CD4-positive, alpha-beta T cell treated with Interleukin-17A for 1 hour (primary cell): ENCODE measurements around the gene SVOP.
"Not testable (repeated sequence)": the region's sequence is repeated elsewhere in the genome, so short reads cannot be mapped to it uniquely, and the experiment has no call there.

ENCODE experiments used
- DNase-seq: peaks from one replicate; pipeline ENCODE4 v3.0.0-alpha.2; 2020

SVOP gene

DNA sequence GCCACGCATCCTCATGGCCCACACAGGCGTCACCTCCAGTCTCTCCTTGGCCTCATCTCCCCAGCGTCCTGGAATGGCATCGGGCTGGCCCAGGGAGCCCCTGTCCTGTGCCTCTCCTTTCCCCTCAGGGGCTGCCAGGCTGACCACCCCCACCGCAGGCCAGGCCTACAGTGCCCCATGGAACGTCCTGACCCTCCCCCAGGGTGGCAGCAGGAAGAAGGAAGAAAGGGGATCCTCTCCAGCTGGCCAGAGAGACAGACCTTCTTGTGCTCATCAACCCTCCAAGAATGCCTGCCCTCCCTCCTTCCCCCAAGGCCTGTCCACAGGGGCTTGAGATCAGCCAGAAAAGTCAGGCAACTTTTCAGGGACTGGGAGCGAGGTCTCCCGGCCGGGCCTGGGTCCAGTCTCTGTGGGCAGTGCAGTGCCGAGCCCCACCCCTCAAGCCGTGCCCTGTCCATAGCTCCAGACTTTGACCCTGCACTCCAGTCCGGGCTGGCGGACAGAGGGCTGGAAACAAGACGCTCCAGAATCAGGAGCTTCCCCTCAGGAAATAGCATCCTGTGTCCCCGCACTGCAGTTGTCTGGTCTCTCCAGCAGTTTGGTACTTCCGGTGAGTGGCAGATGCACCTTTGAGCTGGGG, 141.1 kb downstream of the SVOP start, which contains the start of gene DAO:
TSS of gene DAO (plus strand) at position 478 of the 640 bp plus-strand sequence. CDS start 4,915 bp downstream, outside the sequence.
- DNase-seq, result no peak

DNA sequence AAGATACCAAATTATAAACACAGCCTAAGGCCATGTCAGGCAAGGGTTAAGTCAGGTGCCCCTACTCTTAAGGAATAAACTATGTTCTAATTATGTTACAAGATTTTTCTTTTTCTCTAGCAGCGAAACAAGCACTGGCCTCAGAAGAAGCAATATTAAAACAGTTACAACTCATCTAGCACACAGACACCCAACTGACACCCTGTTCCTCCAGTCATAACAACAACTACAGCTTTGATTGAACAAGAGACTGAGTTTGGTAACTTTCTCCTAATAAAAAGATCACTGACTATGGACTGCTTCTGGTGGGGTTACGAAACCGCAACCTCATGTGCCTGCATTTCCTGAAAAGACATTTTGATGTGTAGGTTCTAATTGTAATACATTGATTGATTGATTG, 144.3 kb downstream of the SVOP start:
- no peak for DNase-seq

DNA sequence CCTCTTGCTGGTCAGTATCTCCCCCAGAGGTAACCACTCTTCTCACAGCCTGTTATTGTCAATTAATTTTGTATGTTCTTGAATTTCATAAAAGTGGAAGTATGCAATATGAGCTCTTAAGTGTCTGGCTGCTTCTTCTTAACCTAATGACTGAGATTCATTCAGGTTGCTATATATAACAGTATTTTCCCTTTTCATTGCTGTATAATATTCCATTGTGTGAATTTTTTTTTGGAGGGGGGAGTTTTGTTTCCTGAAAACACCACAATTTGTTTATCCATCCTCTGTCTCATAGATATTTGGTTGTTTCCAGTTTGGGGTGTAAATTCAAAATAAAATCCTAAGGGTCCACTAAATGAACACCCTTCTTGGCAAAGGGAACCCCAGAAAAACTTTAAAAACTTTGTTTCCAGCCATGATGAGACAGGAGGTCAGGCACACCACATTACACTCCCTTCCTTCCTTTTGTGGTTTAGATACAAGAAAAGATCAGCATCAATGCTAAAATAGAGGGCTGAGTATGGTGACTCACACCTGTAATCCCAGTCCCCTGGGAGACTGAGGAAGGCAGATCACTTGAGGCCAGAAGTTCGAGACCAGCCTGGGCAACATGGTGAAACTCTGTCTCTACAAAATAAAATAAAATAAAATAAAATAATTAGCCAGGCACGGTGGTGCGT, 145.0 kb downstream of the SVOP start:
- DNase-seq, result no peak

DNA sequence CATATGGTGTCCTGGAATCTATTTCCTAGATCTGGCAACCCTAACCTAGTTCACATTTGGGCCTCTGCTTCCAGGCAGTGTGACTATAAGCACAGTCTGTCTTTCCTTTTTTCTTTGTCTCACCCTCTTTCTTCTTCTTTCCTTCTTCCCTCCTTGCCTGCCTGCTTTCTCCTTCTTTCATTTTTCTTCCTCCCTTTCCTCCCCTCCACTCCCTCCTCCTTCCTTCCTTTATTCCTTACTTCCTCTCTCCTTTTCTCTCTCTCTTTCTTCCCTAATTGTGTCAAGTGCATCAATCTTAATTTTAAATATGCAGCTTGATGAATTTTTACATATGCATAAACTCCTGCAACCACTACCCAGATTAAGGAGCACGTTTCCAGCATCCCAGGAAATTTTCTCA, 145.6 kb downstream of the SVOP start:
- no peak for DNase-seq

DNA sequence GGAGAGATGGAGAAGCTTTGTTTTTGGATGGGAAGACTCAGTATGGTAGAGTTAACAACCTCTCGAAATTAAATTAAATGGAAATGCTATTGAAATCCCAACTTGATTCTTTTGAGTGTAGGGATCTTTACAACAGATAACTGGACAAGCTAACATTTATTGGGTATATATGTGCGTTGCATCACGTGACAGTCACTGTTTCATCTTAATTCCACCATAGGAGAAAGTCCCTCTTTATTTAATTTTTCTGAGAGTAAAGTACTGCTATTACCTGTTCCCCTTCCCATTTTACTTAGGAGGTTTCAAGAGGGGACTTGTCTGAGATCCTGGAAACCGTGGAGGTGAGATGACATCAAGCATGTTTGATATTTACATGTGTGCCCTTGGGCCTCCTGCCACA, 152.1 kb downstream of the SVOP start:
- no peak for DNase-seq

DNA sequence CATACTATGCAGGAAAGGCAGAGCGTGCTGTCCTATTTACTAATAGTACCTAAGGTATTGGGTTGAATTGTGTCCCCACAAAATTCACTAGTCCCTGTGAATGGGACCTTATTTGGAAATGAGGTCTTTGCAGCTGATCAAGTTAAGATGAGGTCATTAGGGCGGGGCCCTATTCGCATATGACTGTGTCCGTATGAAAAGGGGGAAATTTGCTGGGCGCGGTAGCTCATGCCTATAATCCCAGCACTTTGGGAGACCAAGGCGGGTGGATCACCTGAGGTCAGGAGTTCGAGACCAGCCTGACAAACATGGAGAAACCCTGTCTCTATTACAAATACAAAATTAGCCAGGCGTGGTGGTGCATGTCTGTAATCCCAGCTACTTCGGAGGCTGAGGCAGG, 154.8 kb downstream of the SVOP start:
- not testable (repeated sequence) for DNase-seq

DNA sequence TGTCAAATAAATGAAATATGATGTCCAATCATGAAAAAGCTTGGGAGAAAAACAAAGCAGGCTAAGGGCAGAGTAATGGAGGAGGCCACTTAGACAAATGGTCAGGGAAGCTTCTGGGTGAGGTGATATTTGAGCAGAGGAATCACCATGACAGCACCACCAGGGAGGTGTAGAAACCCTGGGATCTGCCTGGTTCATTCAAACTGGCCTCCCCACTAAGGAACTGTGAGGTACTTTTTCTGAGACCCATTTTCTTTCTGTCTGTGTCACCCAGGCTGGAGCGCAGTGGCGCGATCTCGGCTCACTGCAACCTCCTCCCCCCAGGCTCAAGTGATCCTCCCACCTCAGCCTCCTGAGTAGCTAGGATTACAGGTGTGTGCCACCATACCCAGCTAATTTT, 155.7 kb downstream of the SVOP start:
- no peak for DNase-seq

DNA sequence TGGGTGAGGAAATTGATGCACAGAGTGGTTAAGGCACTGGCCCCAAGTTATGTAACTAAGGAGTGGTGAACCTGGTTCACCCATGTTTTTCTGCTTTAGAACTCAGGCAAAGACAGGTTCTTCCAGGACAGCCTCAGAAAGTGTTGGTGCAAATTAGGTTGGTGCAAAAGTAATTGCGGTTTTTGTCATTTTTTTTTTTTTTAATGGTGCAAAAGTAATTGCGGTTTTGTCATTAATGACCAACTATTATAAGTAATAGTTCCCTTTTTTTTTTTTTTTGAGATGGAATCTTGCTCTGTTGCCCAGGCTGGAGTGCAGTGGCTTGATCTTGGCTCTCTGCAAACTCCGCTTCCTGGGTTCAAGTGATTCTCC, 158.3 kb downstream of the SVOP start:
- no peak for DNase-seq

DNA sequence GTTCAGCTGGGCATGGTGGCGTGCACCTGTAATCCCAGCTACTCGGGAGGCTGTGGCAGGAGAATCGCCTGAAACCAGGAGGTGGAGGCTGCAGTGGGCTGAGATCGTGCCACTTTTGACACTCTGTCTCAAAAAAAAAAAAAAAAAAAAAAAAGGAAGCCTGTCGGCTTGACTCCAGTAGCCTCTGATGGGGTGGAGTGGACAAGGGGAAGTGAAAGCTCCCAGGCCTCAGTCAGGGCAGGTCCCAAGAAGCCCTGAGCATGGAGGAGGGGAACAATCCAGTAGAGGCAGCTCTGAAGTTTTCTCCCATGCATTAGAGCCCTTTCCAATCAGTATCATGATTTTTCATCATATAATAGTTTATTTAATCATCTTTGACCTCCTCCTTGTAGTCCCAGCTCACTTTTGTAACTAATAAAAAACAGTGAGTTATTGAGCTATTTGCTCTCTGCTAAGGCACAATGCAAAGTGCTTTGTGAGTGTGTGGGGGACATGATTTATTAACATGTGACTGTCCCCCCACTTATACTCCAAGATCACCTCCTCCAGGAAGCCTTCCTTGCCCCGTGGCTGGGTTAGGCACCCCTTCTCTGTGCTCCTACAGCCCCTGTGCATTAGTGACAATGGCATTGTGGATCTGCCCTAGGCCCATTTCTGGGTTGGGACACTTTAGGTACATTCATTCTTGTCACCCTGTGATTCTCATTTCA, 158.8 kb downstream of the SVOP start:
- DNase-seq, result peak; percentile 31

DNA sequence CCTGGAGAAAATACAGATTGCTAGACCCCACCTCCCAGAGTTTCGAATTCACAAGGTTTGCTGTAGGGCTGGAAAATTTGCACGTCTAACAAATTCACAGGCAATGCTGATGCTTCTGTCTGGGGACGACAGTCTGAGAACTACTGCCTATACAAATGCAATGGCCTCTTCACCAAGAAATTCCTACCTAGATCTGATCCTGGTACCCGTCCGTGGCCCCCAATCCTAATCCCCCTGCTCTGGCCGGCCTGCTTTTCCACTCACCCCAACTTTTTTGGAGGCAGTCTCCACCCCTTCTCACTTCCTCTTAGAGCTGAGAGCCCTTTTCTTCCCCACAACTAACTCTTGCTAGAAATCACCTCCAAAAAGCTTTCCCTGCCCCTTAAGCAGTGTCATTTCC, 160.4 kb downstream of the SVOP start:
- no peak for DNase-seq

DNA sequence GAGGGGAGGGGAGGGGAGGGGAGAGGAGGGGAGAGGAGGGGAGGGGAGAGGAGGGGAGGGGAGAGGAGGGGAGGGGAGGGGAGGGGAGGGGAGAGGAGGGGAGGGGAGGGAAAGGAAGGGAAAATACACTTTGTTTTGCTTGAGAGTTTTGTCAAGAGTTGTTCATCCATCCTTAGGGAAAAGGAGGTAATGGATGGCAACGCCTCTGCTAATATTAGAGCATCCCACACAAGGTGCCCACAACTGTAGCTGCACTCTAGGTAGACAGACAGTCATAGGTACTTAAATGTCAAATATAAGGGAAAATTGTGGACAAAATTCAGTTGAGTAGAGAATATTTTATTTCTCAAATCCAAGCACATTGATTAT, 161.0 kb downstream of the SVOP start:
- DNase-seq, result no peak

DNA sequence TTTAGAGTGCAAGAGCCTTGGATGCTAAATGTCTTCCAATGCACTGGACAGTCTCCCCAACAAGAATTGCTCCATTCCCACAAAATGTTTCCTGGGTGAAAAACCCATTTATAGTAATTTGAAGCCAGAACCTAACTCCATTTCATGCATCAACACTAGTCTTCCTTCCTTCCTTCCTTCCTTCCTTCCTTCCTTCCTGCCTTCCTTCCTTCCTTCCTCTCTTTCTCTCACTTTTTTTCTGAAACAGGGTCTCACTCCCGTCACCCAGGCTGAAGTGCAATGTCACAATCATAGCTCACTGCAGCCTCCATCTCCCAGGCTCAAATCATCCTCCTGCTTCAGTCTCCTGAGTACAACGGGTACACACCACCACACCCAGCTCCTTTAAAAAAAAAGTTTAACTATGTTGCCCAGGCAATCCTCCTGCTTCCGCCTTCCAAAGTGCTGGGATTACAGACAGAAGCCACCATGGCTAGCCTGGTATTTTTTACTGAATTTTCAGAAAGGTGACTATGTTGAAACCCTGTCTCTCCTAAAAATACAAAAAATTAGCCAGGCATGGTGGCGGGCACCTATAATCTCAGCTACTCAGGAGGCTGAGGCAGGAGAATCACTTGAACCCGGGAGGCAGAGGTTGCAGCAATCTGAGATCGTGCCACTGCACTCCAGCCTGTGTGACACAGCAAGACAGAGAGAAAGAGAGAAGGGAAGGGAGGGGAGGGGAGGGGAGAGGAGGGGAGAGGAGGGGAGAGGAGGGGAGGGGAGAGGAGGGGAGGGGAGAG, 161.5 kb downstream of the SVOP start:
- DNase-seq, result not testable (repeated sequence)

DNA sequence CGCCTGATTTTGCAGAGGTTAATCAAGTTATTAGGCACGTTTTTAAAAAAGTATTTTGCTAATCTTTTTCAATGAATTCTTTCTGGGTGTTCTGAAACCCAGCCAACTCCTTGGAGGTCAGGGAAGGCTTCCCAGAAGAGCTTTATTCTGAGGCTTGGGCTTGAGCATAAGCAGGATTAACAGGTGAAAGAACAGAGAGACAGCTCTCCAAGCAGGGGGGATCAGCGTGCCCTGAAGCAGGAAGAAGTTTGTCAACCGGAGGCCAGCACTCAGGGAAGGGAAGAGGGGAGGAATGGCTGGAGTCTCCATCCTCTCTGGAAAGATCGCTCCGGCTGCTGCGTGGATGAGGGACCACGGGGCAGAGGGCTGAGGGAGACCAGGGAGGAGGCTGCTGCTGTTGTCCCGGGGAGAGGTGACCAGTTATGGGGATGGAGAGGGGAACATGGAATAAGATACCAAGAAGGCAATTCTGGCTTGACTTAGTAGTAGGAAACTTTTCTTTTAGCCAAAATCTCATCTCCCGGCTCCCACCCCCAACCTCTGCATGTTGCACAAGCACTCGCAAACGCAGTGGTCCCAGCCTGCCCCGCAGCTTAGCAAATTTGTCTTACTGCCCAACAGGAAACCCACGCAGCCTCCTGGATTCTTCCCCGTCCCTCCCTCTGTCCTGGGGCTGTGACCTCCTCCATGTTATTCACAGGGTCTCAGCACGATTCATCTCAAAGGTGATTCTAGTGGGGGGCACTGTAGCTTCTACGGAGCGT, 162.4 kb downstream of the SVOP start:
- no peak for DNase-seq
